Brain microvascular endothelial cell (primary cell): ENCODE measurements around the gene OR2T8.

ENCODE experiments used
- DNase-seq: peaks from one replicate; pipeline ENCODE4 v3.0.0-alpha.2; 2020
- H3K27ac ChIP-seq: fragments of 250-450 bp; sonication (Bioruptor Pico); 2 replicates; pipeline ENCODE4 v1.5.1; 2020; ENCODE audit warnings: mild to moderate bottlenecking, moderate library complexity
- H3K27me3 ChIP-seq: fragments of 250-450 bp; sonication (Bioruptor Pico); replicated peaks from 2 replicates; pipeline ENCODE4 v1.5.1; 2020; ENCODE audit warnings: mild to moderate bottlenecking
- H3K36me3 ChIP-seq: fragments of 250-450 bp; sonication (Bioruptor Pico); replicated peaks from 2 replicates; pipeline ENCODE4 v1.5.1; 2020; ENCODE audit warnings: mild to moderate bottlenecking
- H3K4me3 ChIP-seq: 2 replicates; pipeline ENCODE4 v1.5.1; 2011; ENCODE audit warnings: low read depth, mild to moderate bottlenecking, control low read depth, low read length, moderate library complexity
- CTCF ChIP-seq: IDR thresholded peaks from 2 replicates; pipeline ENCODE4 v1.5.1; 2011; ENCODE audit warnings: low read depth, mild to moderate bottlenecking, moderate library complexity, low read length, control low read depth, inconsistent platforms; ENCODE audit errors: missing control alignments
- in situ Hi-C: cut with HindIII; loops from 2 replicates; pipeline ENCODE4 v1.10.0; 2017; ENCODE audit warnings: low sequenced_read_pairs, low pct_ligation_motif_present

Gene OR2T8

DNA sequence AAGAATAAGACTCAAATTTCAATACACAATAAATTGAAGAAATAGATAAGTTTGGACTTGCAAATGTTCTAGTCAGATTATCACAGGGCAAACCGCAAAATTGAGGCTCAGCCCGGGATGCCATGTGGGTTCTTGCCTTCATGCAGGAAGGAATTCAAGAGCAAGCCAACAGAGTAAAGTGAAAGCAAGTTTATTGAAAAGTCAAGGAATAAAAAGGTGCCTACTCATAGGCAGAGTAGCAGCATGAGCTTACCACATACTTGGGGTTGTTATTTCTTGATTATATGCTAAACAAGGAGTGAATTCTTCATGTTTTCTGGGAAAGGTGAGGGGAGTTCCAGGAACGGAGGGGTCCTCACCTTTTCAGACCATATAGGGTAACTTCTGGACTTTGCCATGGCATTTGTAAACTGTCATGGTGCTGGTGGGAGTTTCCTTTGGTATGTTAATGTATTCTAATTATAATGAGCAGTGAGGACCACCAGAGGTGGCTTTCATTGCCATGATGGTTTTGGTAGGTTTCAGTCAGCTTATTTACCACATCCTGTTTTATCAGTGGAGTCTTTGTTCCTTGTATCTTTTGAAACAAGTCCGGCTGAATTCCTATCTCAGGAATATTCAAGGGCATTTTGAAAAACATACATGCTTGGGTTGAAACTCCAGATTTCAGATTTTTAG lies 43.0 kb downstream of the OR2T8 start:
- Histone ChIP-seq H3K36me3 (no peaks in the 10 kb centered on the region), H3K4me3 (no peak overlapping the region), H3K27me3 (no peaks in the 10 kb centered on the region), H3K27ac (no peak overlapping the region)
- TF ChIP-seq CTCF, result no peak
- in situ Hi-C loops, result no loop called here
- DNase-seq, result no peak

- no peaks in the 10 kb centered on the region for H3K36me3 ChIP-seq
- DNase-seq, result no peak
- in situ Hi-C loops, result no loop called here
- H3K4me3 ChIP-seq, result no peak within 1 kb of the TSS
- H3K27ac ChIP-seq, result no peak within 1 kb of the TSS
- H3K27me3 ChIP-seq, result no peaks in the 10 kb centered on the region
- no peak for TF ChIP-seq CTCF
Measured at GRCh38 chr1:247964933-247965332, 44.9 kb downstream of the OR2T8 start, which contains the start of gene OR2AK2. TSS of gene OR2AK2 (plus strand) at chr1:247965233. CDS start at chr1:247965377, 144 bp downstream.

- in situ Hi-C loops, result no loop called here
- no peak overlapping the region for H3K27ac ChIP-seq
- H3K36me3 ChIP-seq, result no peaks in the 10 kb centered on the region
- H3K27me3 ChIP-seq, result no peaks in the 10 kb centered on the region
- no peak for DNase-seq
- no peak for TF ChIP-seq CTCF
- no peak overlapping the region for H3K4me3 ChIP-seq
Measured at GRCh38 chr1:247966532-247967204, 46.6 kb downstream of the OR2T8 start.
